ENCODE results near the gene COX17. TPM values are rescaled to one million over a fixed set of nuclear protein-coding genes. Genes with fewer than 3 reads are reported as not detected.

COX17 gene
- total RNA-seq, 1 donor from 2014 or later: 38.8 TPM

DNA sequence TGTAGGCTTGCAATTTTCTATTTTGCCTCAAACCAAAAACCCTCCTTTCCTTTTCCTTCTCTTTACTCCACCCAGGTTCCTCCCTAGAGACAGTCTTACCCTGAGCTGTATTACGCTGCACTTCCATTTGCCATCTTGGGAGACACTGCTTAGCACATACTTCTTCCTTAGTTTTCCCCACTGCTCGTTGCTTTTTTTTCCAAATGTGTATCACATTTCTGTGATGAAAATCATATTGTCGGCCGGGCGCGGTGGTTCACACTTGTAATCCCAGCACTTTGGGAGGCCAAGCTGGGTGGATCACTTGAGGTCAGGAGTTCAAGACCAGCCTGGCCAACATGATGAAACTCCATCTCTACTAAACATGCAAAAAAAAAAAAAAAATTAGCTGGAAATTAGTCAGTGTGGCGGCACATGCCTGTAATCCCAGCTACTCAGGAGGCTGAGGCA, 46.3 kb downstream of the COX17 start:
- no peak for DNase-seq (ENCODE audit: low spot score)
- intact Hi-C loops (cut with DNase I): no loop called here
- peak; percentile 19 for ATAC-seq

DNA sequence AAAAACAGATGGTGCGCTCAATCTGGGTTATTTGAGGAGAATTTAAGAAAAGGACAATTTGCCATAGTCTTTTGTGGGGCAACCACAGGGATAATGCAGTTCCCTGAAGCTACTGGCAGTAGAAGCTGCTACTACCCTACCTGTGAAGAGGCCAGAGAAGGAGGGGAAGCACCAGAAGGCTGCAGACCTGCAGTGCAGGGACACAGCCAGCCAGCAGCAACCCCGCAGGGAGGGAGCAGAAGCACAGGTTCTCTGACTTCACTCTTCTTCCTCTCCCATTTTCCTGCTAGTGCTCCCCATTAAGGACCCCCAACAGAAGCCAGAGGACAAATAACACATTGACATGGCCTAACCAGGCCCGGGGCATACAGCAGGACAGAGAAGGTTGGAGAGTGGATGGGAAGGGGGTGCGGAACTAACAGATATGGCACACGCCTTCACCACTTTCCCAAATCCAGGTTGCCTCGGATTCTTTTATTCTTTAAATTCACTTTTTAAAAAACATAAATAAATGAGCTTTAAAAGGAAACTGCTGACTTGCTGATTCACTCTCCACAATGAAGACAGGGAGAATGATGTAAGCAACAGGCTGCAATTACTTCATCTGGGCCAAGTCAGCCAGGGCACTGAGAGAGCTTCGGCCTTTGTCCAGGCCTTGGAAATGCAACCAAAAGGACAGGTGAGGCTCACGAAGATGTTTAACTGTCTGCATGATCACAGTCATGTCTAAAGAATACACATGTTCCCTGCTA, 46.9 kb downstream of the COX17 start:
- ATAC-seq: peak; percentile 28
- intact Hi-C loops (cut with DNase I): no loop called here
- DNase-seq (ENCODE audit: low spot score): no peak

DNA sequence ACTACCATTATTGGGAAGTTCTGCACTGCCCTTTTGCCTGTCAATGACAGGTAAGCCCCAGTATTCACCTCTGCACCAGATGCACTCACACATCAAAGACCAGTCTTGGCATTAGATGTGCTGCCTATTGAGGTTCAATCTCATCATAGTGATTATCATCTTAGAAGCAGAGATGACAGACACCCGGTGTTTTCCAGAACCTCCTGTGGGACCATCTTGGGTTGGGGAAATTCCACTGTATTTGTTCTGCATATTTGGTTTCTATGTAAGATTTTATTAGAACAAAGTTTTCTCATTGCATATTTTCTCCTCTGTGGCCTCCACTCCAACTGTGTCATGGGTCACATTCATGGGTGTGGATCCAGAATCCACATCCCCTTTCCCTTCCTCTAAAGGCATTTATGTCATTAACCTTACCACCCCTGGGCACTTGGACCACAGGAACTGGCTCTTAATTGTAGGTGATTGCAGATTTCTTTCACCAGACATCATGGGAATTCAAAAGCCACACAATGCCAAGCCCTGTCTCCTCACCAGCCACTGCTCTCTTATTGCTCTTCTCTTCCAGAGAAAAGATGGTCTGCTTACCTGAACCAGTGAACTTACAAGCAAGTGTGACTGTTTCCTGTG, 48.3 kb downstream of the COX17 start:
- ATAC-seq: no peak
- intact Hi-C loops (cut with DNase I): no loop called here
- DNase-seq (ENCODE audit: low spot score): no peak

DNA sequence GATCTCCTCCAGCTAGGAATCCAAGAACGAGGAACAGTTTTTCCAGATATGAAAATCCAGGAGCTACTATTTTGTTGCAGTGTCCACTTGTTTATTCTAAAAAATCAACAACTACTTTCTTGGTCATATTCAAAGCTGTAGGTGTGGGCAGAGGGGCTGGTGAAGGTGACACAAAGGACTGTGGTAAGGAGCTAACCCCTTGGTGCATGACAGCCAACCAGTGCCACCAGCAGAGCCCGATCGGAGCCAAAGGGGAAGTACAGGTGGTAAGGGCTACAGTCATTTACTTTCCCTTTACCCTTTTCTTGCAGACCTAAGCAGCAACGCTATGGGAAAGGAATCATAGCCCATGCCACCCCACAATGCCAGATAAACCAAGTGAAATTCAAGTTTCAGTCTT, 48.8 kb downstream of the COX17 start:
- ATAC-seq (no peak), DNase-seq (ENCODE audit: low spot score) (no peak)
- intact Hi-C loops (cut with DNase I): no loop called here

DNA sequence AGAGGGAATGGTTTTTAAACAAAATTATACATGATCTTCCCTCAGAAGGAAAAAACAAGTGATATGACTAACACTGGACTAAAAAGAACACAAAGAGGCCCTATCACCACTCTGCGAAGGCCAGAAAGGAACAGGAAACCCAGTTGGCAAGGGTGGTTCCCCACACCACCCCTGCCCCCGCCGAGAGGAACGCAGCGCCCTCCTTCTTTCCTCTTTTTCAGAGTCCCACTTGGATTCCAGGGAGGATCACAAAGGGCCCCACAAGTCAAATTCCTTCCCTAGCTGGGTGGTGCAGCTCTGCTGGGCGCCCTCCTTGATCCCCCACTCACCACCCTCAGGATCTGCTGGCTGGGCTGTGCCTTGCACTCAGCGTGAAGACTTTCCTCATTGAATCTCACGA, 49.7 kb downstream of the COX17 start:
- intact Hi-C loops (cut with DNase I): no loop called here
- no peak for DNase-seq (ENCODE audit: low spot score)
- peak; percentile 56 for ATAC-seq

DNA sequence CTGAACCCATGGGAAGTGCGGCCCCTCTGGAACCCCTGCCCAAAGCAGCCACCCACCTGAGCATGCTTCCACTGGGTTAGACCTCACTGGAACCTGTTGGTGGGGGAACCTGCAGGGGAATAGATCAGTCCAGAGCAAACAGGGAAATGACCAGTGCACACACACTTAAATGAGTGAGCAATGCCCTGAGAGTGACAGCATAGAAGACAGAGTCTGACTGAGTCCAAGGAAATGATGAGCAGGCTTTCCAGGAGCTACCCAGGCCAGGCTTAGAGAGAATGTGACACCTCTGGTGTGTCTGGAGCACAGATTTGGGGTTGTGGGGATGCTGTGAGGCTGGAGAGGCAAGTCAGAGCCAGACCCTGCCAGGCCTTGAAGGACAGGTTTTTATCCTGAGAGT, 51.0 kb downstream of the COX17 start:
- intact Hi-C loops (cut with DNase I): no loop called here
- no peak for ATAC-seq
- DNase-seq (ENCODE audit: low spot score): no peak

DNA sequence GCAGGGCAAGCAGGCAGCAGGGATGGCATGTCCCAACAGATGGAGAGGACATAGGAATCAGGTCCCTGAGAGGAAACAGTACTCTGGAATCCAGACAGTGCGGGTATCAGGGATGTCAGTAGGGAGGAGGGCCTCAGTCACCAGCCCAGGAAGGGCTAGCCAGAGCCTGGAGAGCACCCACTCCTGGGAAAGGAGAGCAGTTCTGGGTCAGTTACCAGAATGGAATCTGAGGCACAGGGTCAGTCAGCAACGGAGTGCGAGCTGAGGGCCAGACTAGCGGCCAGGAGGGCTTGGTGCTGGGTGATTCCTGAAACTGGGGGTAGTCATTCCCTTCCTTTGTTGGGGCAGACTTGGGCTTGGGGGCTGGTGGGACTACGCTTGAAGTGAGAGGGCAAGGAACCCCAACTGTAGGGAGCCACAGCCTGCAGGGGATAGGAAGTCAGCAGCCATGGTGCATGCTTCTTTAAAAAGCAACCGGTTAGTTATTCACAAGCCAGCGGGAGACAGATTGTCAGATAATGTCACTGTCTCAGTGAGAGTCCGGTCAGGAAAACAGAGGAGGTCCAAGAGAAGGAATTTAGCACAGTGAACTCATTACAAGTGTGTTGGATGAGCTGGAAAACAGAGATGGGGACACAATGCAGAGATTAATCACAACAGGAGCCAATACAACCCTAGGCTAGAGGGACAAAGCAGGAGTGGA, 51.6 kb downstream of the COX17 start:
- intact Hi-C loops (cut with DNase I): no loop called here
- DNase-seq (ENCODE audit: low spot score): no peak
- no peak for ATAC-seq

DNA sequence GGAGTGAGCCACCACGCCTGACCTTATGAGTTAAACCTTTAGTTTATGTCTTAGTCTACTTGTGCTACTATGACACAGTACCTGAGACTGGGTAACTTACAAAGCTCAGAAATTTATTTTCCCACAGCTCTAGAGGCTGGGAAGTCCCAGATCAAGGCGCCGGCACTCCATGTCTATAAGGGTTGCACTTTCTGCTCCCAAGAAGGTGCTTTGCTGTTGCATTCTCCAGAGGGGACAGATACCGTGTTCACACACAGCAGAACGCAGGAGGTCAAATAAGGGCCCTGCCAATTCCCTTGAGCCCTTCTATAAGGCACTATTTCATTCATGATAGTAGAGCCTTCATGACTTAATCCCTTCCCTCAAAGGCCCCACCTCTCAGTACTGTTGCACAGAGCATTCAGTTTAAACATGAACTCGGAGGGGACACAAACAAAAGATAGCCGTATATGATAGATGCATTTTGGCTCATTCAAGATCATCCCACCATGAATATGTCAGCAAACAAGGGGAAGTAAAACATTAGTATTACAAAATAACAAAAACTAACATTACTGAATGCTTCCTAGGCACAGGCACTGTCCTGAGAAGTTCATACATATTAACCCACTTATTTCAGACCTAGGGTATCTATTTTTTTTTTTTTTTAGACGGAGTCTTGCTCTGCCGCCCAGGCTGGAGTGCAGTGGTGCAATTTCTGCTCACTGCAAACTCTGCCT, 53.0 kb downstream of the COX17 start:
- intact Hi-C loops (cut with DNase I): no loop called here
- DNase-seq (ENCODE audit: low spot score) (no peak), ATAC-seq (no peak)

DNA sequence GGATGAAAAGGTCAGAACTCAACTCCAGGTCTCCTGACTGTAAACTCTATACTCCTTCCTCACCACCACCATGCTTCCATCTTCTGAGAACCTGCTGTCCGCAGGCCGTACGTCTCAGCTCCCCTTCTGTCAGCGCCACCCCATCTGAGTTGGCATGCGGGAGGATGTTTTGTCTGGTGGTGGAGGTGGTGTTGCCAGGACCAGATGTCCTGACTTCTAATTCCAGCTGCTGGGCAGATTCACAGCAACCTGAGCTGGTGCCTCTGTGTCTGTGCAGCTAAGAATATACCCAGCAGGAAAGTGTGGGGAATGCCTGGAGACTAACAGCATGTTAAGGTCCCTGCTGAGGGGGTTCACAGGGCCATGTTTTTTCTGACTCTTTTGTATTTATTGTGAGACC, 56.3 kb downstream of the COX17 start:
- intact Hi-C loops (cut with DNase I): no loop called here
- ATAC-seq (no peak), DNase-seq (ENCODE audit: low spot score) (no peak)

Other genes with a start within 250 kb of the COX17 start
- gene TMEM39A, start 213.8 kb downstream of the COX17 start, total RNA-seq: 48.2 TPM
- gene POGLUT1, start 208.4 kb downstream of the COX17 start, total RNA-seq: 19.0 TPM
- gene TIMMDC1, start 178.9 kb downstream of the COX17 start, total RNA-seq: 92.7 TPM
- 1.6 TPM for gene CD80, start 117.8 kb downstream of the COX17 start, total RNA-seq
- 9.3 TPM for gene ADPRH, start 97.9 kb downstream of the COX17 start, total RNA-seq
- gene PLA1A, start 79.5 kb downstream of the COX17 start, total RNA-seq: 0.76 TPM
- 4.9 TPM for gene POPDC2, start 16.8 kb downstream of the COX17 start, total RNA-seq
- gene CFAP91, start 25.6 kb upstream of the COX17 start, total RNA-seq: 17.3 TPM
- gene NR1I2, start 104.7 kb upstream of the COX17 start, total RNA-seq: not detected